ENCODE measurements around the gene BAHD1.

BAHD1 gene

DNA sequence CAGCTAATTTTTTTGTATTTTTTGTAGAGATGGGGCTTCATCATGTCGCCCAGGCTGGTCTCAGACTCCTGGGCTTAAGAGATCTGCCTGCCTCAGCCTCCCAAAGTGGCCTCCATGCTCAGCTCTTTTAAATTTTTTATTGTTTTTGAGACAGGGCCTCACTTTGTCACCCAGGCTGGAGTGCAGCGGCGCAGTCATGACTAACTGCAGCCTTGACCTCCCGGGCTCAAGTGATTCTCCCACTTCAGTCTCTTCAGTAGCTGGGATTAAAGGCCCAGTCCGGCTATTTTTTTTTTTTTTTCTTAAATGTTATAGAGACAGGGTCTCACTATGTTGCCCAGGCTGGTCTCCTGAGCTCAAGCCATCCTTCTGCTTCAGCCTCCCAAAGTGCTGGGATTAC lies 15.1 kb upstream of the BAHD1 start:
- DNase-seq, result no peak

DNA sequence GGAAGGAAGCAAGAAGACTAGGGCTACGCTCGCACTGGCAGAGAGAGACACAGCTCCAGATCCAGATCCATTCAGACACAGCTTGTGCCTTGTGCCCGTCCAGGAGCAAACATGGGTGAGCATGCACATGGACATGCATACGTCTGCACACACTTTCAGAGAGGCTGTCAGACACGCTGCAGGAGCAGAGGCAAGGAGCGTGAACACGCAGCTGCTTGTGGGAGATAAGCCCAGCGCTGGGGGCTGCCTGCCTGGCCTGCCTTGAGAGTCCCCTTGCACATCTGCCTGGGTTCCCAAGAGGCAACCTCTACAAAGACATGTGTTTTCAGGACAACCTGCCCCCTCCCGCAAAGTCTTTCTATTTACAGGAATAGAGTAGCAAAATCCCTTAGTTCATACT lies 13.6 kb upstream of the BAHD1 start:
- DNase-seq, result no peak

DNA sequence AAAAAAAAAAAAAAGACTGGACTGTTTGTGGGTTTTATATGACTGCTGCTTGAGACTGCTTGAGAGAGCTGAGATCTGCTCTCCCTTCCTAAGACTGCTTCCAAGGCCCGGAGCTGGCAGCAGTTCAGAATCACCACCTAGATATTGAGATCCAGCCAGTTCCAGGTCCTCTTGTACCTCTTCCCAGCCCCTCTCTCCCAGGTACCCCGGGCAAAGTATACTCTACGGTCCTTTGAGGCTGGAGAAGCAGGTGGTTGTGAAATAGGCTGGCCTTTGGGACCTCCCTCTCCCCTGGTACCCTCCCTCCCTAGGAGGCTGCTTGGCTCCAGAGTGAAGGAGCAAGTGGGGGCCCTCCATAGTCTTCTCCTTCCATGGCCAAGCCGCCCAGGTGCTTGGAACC lies 12.6 kb upstream of the BAHD1 start:
- DNase-seq, result no peak

DNA sequence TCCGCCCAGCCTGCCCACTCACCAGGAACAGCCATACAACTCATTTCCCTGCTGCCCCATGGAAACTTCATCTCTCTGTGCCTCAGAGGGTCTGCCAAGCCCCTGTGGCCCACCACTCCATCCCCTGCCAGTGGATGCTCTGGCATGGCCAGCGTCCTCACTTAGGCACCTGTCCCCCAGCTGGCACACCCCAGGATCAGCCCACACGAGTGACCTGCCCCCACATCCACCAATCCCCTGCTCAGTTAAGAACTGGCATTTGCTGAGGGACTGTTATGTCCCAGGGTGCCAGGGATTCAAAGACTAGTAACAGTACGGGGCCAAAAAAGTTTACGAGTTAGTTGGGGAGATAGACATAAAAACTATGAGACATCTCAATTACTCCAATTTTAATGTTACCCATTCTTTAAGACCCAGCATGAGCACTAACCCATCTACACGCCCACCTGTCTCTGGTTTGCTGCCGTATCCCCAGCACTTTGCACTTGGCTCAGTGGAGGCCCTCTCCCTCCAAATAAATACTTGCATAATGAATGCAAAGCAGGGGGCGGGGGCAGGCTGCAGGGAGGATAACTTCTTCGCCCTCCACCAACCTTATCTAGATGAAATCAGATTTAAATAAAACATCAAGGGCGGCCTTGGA lies 11.6 kb upstream of the BAHD1 start:
- DNase-seq, result no peak

DNA sequence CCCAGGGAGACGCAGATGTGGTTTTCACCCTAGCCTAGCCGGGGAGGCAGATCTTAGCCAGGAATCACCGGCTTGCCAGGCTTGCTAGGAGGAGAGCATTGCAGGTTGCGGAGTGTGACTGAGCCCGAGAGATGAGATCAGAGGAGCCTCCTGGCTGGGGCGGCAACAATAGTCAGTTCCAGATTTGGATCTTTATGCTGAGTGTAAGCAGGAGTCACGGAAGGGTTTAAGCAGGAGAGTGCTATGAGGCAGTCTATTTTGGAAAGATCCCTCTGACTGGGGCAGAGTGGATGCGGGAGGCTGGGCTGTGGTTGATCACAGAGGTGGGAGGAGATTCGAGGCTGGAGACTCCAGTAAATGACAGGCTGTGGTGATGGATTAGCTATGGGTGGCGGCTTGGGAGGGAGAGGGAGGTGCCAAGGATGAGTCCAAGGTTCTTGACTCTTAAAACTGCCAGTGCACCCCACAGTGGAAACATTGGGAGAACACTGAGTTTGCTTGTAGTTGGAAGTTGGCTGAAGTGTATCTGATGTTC lies 10.4 kb upstream of the BAHD1 start:
- DNase-seq, result no peak

DNA sequence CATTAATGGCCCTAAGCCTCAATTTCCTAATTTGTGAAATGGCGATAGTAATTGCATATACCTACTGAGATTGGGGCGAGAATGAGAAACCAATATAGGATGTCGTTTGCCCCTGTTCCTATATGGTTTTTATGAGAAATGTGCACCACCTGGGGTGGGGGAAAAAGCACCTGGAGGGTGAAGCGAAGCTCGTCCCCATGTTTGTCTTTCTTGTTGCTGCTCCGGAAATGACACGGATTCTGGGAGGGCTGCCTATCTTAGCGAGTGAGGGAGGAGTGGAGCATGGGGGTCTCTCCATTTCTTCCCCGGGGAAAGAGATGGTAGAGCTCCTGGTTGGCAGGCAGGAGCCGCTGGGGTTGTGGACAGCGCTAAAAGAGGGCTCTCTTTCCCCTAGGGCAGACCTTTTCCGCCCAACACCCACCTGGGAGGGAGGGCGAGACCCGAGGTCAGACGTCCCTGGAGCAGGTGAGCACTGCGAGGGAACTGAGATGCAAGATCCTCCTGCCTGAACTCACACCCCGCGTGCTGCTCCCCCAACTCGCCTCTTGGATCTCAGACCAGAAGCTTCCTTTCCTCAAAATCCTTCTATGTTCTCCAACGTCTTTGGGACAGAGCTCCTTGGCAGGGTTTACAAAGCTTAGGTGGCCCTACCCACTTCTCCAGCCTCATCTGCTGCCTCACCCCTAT lies 5.6 kb upstream of the BAHD1 start:
- no peak for DNase-seq

DNA sequence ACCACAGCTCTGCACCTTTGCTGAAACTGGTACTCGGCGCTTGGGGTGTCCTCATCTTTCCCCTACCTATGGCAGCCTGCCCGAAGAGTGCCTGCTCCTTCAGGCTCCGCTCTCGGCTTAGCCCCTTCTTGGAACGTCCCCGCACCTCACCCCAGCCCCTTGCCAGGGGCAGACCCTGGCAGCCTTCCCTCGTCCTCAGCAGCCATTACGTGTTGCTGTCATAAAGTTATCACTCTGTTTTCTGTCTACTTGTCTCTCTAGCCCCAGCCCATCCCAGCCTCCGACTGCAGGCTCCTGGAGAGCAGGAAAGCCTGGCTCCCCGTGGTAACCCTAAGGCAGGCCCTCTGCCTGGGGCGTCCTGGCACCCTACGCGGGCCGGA lies 5.1 kb upstream of the BAHD1 start:
- no peak for DNase-seq

DNA sequence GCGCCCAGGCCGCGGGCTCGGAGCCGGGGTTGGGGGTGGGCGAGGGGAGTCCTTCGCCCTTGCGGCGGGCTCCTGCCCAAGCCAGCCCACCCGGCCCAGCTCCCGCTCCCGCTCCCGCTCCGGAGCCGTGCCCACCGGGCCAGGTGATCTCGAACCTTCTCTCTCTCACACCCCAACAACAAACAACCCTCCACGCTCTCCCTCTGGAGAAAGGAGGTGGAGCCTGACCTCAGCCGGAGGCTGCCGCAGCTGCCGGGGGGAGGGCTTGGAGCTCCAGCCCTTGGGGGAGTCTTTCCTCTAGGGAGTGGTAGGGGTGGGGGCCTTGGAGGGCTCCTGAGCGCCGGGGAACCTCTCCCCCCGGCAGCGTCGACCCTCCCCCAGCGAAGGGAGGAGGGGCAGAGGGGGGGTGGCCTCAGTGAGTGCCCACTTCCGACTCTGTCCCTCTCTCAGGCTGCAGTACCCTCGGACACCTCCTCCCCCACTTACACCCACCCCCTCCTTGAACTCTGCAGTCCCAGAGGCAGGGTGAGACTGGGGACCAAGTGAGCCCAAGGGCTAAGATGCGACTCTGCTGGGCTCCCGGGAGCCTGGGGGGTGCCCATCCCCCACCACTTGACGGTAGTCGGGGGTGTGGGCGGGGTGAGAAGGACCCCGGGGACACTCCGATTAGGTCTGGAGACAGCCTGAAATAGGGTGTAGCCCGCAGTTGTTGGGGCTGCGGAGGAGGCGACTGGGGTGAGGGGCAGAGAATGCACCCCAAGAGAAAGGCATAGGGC lies 4.4 kb upstream of the BAHD1 start:
- no peak for DNase-seq

DNA sequence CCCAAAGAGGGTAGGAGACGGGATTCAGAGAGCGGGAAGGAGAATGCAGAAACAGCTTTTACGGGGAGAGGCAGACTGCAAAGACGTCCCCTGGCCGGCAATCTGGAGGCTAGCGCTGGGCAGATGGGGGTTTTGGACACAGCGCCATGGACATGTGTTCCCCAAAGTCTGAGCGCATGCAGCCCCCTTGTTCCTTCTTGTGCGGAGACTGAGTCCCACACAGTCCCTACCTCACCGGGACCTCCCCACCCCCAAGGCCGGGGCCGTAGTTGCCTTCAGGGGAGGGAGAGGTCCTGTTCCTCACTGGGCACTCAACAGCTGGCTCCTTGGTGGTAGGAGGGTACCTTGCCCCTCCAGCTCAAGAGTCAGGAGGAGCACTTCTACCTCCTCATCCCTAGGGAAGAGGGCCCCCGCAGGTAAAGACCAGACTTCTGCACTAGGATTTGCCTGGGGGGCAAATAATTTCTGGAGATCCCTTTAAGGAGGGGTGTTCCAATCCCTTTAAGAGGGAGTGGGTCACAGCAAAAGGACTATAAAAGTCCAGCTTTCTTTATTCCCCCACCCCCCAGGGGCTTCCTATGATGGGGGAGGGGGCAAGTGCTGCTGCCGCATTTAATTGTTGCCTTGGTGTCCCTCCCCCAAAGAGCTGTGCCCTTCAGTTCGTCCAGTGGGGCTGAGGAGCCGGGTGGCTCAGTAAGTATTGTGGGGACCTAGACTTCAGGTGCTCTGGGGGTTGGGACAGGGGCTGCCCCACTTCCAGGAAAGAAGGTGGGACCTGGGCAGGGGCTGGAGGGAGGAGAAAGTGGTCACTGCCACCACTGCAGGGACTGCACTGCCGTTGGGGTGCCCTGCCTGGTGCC lies 3.6 kb upstream of the BAHD1 start:
- no peak for DNase-seq

DNA sequence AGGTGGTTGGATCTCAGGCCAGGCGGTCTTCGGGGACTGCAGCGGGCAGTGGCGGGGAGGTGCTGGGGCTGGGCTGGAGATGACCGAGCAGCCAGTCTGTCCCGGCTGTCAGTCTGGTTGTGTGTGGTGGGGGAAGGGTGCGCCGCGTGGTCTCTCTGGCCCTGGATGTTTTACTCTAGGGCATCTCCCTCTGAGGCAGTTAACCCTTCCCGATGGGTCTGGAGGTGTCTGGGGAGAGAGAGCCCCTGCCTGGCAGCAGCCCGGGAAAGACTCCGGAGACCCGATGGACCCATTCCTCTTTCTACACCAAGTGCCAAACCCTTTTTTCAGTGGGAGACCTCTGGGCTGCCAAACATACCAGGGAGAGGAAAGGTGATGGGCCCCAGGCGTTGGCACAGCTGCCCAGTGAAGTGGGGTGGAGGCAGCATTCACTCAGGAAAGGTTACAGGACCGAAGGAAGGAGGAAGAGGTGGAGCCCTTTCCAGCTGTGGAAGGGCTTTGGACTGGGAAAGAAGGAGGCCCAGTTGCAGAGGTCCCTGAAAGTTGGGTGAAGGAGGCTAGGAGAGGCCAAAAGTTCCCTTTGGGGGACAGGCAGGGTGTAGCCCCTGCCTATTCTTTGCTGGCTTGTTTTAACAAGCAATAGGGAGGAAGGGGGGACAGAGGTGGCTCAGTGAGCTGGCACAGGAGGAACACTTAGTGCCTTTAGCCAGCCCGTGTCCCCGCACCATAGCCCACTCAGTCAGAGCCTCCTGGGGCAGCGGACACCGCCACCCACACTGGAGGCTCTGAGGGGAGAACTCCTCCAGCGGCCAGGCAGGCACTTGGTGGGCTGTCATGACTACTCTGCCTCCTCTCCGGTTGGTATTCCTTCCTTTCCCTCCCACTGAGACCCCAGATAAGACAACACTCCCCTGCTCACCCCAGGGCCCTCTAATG lies 2.7 kb upstream of the BAHD1 start:
- no peak for DNase-seq

DNA sequence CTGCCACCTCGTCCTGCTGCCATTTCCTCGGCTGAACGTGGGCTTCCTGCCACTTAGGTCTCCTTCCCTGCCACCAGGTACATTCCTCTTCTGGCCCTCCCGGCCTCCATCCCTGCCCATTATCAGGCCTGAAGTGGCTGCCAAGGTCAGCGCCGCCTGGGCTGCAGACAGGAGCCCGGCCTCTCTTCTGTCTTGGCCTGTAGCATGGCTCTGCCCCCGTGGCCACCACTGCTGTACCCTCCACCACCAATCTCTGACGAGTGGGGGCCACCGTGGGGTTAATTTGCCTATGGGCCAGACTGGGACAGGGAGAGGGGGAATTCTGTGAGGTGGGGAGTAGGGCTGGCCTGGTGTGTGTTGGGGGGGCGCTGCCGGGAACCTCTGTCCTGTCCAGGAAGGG lies 2.0 kb upstream of the BAHD1 start:
- no peak for DNase-seq

DNA sequence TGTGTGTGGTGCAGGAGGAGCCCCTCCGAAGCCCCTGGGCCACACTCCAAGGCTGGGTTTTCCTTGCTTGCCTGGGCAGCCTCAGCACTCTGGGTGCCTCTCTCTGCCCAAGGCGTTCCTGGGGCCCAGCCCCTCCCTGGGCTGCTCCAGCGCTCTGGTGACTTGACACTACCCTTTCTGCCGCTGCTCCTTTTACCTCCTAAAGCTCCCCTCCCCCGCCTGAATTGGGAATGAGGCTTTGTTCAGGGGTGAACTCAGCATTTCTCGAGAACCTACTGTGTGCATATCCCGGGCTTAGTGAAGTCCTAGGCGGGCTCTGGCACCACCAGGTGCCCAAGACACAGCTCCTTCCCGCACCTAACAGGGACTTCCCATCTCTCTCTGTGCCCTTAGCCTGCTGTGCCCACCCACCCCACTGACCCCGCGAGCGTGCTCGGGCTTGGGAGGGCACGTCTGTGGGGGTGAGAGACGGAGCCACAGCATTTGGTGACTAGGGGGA lies 1.2 kb upstream of the BAHD1 start:
- DNase-seq, result no peak

DNA sequence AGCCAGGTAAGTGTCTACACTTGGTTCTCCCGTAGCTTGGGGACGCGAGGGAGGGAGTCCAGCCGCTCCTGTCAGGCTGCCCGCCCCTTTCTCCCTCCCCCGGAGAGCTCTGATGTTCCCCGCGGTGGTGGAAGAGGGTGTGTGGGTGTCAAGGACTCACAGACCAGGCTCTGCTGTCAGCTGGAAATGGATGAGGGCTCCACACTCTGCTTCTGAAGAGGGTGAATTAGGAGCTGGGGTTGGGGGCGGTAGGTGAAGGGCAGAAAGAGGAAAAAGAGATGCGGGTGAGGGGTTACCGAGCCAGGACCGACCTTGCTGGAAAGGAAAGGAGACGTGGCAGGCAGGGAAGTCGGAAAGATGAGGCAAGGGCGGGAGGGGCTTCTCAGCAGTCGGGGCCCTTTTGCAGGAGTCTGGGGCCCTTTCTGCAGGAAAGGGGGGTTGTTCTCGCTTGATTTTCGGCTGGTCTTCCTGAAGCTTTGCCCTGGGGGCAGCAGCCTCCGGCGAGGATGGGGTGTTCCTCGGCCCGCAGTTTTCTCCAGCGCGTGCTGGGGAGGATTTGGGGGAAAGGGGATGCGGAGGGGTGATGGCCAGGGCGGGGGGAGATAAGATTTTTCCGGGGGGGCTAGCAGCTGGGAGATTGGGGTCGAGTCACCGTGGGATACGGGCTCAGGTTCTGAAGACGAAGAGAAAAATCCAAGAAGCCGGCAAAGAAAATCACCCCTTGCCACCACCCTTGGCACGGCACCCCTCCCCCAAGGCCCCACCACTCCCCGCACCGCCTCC lies 602 bp upstream of the BAHD1 start:
- DNase-seq, result no peak

DNA sequence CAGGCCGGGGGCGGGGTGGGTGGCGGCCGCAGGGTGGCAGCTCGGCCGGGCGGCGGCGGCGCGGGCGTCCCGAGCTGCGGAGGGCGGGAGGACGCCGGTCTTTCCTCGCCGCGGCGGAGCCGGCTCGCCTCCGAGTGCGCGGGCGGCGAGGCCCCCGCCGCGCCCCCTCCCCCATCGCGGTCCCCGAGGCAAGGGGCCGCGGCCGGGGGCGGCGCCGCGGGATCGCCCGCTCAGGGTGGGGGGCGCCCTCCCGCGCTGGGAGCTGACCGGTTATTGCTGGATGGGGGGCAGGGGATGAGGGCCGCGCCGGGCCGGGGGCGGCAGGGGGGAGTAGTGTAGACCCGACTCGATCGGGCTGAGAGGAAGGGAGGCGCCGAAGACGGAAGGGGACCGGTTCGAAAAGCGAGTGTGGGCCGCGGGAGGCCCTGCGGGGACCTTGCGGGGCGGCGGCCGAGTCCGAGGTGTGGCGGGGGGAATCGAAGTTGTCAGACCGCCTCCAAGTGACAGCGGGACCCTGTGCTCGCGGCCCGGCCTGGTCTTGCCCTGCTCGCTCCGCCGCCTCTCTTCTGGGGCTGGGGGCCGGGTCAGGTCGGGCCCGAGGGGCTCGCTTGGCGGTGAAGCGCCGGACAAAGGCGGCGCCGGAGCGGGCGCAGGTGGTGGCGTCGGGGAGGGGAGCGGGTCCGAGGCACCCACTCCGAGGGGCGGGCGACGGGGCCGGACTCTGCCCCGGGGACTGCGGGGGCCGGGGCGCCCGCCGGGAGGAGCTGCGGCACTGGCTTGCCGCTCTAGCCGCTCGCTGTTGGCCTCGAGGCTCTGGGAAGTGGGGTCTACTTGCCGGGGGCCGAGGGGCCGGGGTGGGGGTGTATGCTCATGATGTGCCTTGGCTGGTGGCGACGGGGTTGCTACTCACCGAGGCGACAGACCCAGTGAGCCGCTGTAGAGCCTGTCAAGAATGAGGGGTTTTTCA lies 1.1 kb downstream of the BAHD1 start:
- DNase-seq, result no peak

DNA sequence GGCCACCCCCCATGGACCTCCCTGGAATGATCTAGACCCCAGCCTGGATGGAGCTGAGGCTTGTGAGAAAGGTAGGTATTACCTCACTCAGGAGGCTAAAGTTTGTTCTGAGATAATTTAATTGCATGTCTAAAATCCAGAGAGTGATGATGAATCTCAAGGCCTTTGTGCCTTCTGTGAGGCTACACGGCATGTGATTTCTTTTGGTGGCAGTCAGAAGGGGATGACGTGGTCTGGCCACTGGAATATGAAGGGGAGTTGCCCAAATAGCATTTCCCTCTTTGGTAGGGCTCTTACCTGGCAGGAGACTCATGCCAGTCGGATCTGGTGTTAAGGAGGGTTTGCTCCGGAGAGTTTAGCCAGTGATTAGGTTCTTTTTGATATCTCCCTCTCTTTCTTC lies 2.5 kb downstream of the BAHD1 start:
- no peak for DNase-seq

DNA sequence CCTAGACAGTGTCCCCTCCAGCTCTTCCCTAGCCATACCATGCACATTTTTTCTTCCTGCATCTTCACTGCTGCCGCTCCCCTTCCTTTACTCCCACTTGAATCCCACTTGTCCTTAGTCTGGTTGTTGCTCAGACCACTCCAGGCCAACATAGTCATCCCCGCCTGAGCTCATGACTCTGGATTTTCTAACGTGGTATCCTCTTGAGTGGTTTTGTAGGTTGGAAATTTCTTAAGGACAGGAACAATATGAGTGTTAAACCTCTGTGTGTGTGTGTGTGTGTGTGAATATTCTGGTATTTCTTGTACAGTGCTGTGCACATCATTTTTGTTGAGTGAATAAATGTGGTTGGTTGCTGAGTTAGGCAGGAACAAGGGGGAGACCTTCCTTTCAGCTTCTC lies 3.1 kb downstream of the BAHD1 start:
- DNase-seq, result no peak

DNA sequence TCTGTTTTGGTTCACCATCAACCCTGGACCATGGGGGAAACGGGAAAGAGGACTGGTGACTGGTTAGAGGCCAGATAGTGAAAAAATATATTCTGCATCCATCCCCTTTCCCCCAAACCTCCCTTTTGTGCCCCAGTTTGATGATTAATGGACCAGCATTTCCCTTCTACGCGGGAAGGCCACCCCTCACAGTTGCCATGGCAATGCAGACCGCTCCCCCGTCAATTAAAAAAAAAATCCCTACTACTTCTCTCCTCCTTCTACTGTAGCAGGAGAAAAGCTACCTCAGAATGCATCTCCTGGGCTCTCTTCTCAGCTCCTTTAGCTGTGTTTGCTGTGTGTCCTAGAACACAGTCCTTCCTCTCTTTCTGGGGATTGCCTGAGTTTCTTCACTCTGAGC lies 4.0 kb downstream of the BAHD1 start:
- DNase-seq, result no peak

DNA sequence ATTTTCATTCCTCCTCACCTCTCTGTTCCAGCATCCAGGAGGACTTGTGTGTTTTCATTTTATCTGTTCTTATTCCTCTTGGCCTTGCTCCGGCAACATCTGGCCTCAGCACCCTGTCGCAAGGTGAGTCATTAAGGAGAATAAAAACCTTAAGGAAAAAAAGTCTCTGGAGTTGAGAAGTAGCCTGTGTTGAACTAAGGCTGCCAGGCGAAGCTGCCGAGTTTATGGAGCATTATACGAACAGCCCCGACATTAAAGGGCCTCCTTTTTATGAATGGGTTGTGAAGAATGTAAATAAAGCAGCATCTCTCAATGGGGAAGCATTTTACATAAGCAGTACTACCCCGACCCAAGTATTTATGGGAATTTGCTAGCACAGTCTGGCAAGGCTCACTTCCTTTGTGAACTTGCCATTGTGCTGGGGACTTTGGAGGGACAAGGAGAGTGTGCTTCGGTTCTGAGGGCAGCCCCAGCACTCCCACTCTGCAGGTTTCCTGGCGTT lies 4.7 kb downstream of the BAHD1 start:
- DNase-seq, result no peak

DNA sequence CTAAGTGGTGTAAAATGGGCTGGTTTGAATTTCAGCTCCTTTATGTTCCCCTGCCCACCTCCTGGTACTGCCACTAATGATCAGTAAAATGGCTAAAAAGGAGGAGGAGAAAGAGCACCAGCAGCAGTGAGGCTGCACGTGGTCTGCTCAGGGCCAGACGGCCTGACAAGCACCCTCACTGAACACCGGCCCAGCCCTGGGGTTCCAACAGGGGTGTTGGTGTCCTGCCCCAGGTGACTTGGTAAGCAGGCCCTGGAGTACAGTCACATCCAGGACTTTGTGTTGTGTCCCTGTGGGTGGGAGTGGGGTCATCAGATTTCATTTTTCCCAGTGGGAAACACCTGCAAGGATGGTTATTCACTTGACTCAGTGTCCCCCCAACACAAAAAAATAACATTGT lies 5.4 kb downstream of the BAHD1 start:
- DNase-seq, result no peak
